B cell (primary cell): ENCODE measurements around the gene MAP3K20.

Experiments used
- CTCF ChIP-seq: fragments of 200-600 bp; IDR thresholded peaks from one replicate; pipeline ENCODE4 v1.8.0; 2022; ENCODE audit warnings: antibody characterized with exemption, mild to moderate bottlenecking
- EZH2 ChIP-seq: IDR thresholded peaks from 2 replicates; pipeline ENCODE4 v1.6.1; 2012; ENCODE audit warnings: borderline replicate concordance, low read depth, mild to moderate bottlenecking, moderate library complexity, low read length; ENCODE audit not compliant: insufficient read depth, poor library complexity, severe bottlenecking

DNA sequence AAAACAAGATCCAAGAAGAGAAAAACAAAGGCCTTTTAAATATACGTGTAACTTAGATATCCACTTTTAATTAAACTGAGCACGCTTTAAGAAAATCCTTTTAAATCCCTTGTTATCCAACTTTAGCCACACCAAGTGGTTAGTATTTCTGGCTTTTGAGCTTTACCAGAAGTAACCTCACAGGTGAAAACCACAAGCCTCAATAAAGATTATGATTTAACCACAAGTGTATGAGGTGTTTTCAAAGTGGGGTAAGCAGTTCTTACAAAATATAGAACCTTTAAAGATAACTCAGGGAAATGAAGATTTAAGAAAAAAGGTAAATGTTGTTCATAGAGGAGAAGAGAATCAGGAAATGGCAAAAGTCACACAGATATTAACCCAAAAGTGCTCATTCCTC lies 220.6 kb downstream of the MAP3K20 start:
- TF ChIP-seq CTCF (no peak), EZH2 (no peak)
